ENCODE measurements around the gene PRDM11. TPM values are rescaled to one million over a fixed set of nuclear protein-coding genes. Genes with fewer than 3 reads are reported as not detected.

Gene PRDM11
- total RNA-seq, 1 donor from 2014 or later, result 18.3 TPM

Other genes with a start within 250 kb of the PRDM11 start
- 110 TPM for gene TP53I11, start 195.8 kb upstream of the PRDM11 start, total RNA-seq
- gene SYT13, start 139.7 kb downstream of the PRDM11 start, total RNA-seq, result not detected